Gastrocnemius medialis (tissue), 4 donors: ENCODE data around the gene PANX3.

Experiments
- POLR2A ChIP-seq, 2 donors: fragments of 450-650 bp; IDR thresholded peaks; one replicate each; pipeline ENCODE4 v1.6.1; 2017; ENCODE audit warnings: antibody characterized with exemption in 2 of 2, mild to moderate bottlenecking in 2 of 2, moderate library complexity in 2 of 2
- TF ChIP-seq, protein P1 (sequence below), 5 experiments: fragments of 450-650 bp in 3 of 5; fragments of 200-600 bp in 2 of 5; sonication (generic) in 2 of 5; IDR thresholded peaks in 4 of 5; conservative IDR thresholded peaks in 1 of 5; 1 replicate in 4 of 5; 2 replicates in 1 of 5; pipeline ENCODE4 v1.5.1; 2016 to 2019; ENCODE audit warnings: antibody characterized with exemption in 5 of 5, mild to moderate bottlenecking in 3 of 5, moderate library complexity in 3 of 5

- TF ChIP-seq, protein P1, sequence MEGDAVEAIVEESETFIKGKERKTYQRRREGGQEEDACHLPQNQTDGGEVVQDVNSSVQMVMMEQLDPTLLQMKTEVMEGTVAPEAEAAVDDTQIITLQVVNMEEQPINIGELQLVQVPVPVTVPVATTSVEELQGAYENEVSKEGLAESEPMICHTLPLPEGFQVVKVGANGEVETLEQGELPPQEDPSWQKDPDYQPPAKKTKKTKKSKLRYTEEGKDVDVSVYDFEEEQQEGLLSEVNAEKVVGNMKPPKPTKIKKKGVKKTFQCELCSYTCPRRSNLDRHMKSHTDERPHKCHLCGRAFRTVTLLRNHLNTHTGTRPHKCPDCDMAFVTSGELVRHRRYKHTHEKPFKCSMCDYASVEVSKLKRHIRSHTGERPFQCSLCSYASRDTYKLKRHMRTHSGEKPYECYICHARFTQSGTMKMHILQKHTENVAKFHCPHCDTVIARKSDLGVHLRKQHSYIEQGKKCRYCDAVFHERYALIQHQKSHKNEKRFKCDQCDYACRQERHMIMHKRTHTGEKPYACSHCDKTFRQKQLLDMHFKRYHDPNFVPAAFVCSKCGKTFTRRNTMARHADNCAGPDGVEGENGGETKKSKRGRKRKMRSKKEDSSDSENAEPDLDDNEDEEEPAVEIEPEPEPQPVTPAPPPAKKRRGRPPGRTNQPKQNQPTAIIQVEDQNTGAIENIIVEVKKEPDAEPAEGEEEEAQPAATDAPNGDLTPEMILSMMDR (IDR thresholded peaks at IDR 0.05 in 4 of 5, conservative IDR thresholded peaks at IDR 0.05 in 1 of 5) = no peak
- TF ChIP-seq POLR2A (IDR thresholded peaks at IDR 0.05) = no peak
Measured at GRCh38 chr11:124640666-124641065, 29.4 kb downstream of the PANX3 start.
